Measurements from ENCODE around the gene FBH1.

DNA sequence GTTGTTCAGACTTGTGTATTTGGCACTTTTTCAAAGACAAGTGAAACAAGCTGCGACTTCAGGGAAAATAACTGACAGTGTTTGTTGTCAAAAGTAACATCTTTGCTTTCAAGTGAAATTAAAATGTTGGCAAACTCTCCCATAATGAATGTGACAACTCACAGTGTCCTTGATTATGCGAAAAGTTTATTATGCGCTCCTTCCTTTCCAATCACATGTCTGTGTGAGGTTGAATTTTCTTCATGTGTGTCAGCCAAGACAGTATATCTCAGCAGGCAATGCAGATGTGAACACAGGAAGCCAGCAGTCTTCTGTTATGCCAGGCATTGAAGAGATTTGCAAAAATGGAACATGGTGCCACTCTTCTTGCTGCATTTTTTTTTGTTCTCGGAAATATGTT, 28.7 kb downstream of the FBH1 start:
- TF ChIP-seq POLR2A (IDR thresholded peaks at IDR 0.05; ENCODE audit: low read depth, low read length) (no peak), POLR2AphosphoS5 (IDR thresholded peaks at IDR 0.05; ENCODE audit: low read depth, low read length) (no peak), TAF1 (IDR thresholded peaks at IDR 0.05; ENCODE audit: low read depth, low read length) (no peak)

All from GM12891 (cell line).